ENCODE data around the gene ZIC2. TPM values are rescaled to one million over a fixed set of nuclear protein-coding genes. Genes with fewer than 3 reads are reported as not detected.
"Not testable (repeated sequence)": the region's sequence is repeated elsewhere in the genome, so short reads cannot be mapped to it uniquely, and the experiment has no call there.

The ZIC2 gene
- total and polyA plus RNA-seq, 2 of the 8 experiments (the other 6 are each of a cell fraction or from before 2014, with no cell fraction given): 53.2 to 372 TPM

DNA sequence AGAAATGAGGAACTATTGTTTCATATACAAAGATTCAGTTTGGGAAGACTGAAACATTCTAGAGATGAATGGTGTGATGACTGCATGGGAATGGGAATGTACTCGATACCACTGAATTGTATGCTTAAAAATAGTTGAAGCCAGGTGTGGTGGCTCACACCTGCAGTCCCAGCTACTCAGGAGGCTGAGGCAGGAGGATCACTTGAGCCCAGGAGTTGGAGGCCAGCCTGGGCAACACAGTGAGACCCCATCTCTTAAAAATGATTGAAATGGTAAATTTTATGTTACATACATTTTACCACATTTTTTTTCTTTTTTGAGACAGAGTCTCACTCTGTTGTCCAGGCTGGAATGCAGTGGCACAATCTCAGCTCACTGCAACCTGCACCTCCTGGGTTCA, 29.9 kb upstream of the ZIC2 start:
- not testable (repeated sequence) for H2AK5ac ChIP-seq (ENCODE audit: low read depth, low read length); H2BK120ac ChIP-seq (replicated peaks; ENCODE audit: low read depth, low read length); H2BK15ac ChIP-seq (ENCODE audit: low read length); H3K14ac ChIP-seq (ENCODE audit: insufficient read length); H3K36me3 ChIP-seq (ENCODE audit: control insufficient read depth in 2 of 4, insufficient read depth in 4 of 4, low read length in 3 of 4); H3K4me3 ChIP-seq (ENCODE audit: extremely low read depth in 1 of 4, insufficient read depth in 2 of 4, low read depth in 3 of 4, low read length in 4 of 4); H2BK12ac ChIP-seq (ENCODE audit: low read depth, low read length); H3K56ac ChIP-seq (replicated peaks; ENCODE audit: insufficient read length, low read depth, low read length); H4K5ac ChIP-seq (ENCODE audit: insufficient read length, low read depth, low read length); H4K8ac ChIP-seq (ENCODE audit: extremely low read depth, insufficient read depth, low read length); H4K91ac ChIP-seq (replicated peaks; ENCODE audit: insufficient read length, low read length); H2BK20ac ChIP-seq (ENCODE audit: low read length); H3K4me2 ChIP-seq (ENCODE audit: insufficient read depth in 1 of 2, low read depth in 2 of 2, low read length in 2 of 2); H4K20me1 ChIP-seq (replicated peaks in 1 of 2; ENCODE audit: control insufficient read depth in 1 of 2, insufficient read depth in 2 of 2, low read length in 2 of 2); H3K18ac ChIP-seq (ENCODE audit: extremely low read depth, low read length); H2AFZ ChIP-seq (ENCODE audit: low read length); H3K9me3 ChIP-seq (ENCODE audit: insufficient read depth in 2 of 2, low read depth in 1 of 2, low read length in 1 of 2); H3K79me1 ChIP-seq (ENCODE audit: low read depth, low read length); DNase-seq (ENCODE audit: low read depth in 1 of 2, low spot score in 2 of 2); H3K9ac ChIP-seq (replicated peaks in 1 of 4; ENCODE audit: extremely low read depth in 1 of 4, low read depth in 3 of 4, low read length in 3 of 4); H3K4ac ChIP-seq (replicated peaks; ENCODE audit: insufficient read length, low read depth, low read length); H3K27ac ChIP-seq (ENCODE audit: low read depth, low read length); H3K79me2 ChIP-seq (ENCODE audit: control insufficient read depth in 1 of 2, insufficient read depth in 2 of 2, low read length in 2 of 2); H2BK5ac ChIP-seq (ENCODE audit: low read depth, low read length); FAIRE-seq; H3K23ac ChIP-seq (ENCODE audit: insufficient read length)
- H3K4me1 ChIP-seq (replicated peaks in 1 of 4; ENCODE audit: control insufficient read depth in 3 of 4, insufficient read depth in 4 of 4, low read length in 3 of 4): peaks cover 2 to 20% (median 16%) of the 10 kb centered on the region in 4 experiments
- peaks cover 10% of the 10 kb centered on the region for H3K23me2 ChIP-seq (ENCODE audit: low read depth, low read length)
- WGBS, 2 experiments (ENCODE audit: extremely low coverage in 1 of 2, insufficient coverage in 1 of 2, insufficient read length in 1 of 2, insufficient replicate concordance in 2 of 2, low coverage in 1 of 2, low lambda C conversion rate in 2 of 2, missing lambda C conversion rate in 1 of 2): 91% methylated on average over 1 of the region's 1 CpG; no CpG with 5 or more reads in 1 of the 2 experiments
- ChIA-PET POLR2A (ENCODE audit: partially characterized antibody) (interaction anchor here (0.6 to 1.7 kb wide), 6 partner anchors 10 to 294 kb away, joined by 3 to 5 read pairs (median 4); partner anchors contain the start of gene ZIC2), CTCF (ENCODE audit: partially characterized antibody) (interaction anchor here (0.6 to 3.6 kb wide), 12 partner anchors 8 to 328 kb away, joined by 3 to 15 read pairs (median 3); no protein-coding TSS in a partner anchor)
- peaks cover 10 to 25% (median 21%) of the 10 kb centered on the region in 4 experiments; a peak in 6 of 7 replicates for H3K27me3 ChIP-seq (replicated peaks in 1 of 4; ENCODE audit: control insufficient read depth in 3 of 4, extremely low read depth in 1 of 4, insufficient read depth in 3 of 4, low read length in 3 of 4)
